ENCODE data around the gene GRB7. TPM values are rescaled to one million over a fixed set of nuclear protein-coding genes. Genes with fewer than 3 reads are reported as not detected.

Gene GRB7
- total RNA-seq, 2 experiments from 2014 or later, result 2.0 to 2.1 TPM

DNA sequence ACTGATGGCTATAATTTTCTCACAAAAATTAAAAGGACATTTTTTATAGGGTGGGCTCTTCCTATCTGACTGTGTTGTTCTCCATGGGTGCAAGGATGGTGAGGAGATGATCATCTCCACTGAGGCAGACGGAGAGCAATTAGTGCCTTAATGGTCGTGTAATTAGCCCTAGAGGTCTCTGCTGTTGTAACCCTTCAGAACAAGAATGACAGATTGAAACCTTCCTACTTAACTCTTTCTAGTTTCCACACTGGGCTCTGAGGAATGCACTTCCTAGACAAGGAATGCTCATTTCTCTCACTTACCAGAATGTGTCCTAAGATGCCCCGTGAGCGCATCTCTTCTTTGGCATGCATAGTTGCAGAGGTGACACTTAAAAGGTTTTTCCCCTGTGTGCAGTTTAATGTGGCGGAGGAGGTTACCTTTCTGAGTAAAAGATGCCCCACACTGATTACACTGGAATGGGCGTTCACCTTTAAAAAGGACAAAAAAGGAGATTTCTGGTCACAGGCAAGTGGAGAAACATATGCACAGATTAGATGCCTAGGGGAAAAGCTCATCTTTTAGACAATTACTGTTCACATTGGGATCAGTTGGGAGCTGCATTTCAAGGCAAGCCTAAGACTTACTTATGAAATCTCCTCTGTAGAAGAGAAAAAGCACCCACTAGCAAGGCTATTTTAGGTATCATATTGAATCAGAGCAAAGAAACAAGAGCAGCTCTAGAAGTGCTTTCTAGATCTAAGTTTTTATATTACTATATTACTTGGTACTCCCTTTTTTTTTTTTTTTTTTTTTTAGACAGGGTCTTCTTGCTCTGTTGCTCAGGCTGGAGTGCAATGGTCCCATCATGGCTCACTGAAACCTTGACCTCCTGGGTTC lies 53.6 kb downstream of the GRB7 start:
- Mint-ChIP-seq H3K9me3 (no peaks in the 10 kb centered on the region), H3K36me3 (ENCODE audit: low read depth) (peaks cover 37% of the 10 kb centered on the region), H3K27ac (peak overlapping the region; percentile 86), H3K4me3 (no peak overlapping the region), H3K27me3 (ENCODE audit: low read depth) (no peaks in the 10 kb centered on the region), H3K4me1 (ENCODE audit: low read depth) (peaks cover 57% of the 10 kb centered on the region)
- CTCF ChIA-PET, result interaction anchor here (0.6 to 2.5 kb wide), 9 partner anchors 9 to 283 kb away, joined by 3 to 9 read pairs (median 3); partner anchors contain the start of gene IKZF3
- DNase-seq, result peak; percentile 75
- intact Hi-C loops (cut with micrococcal nuclease), result loop anchor here (1.0 to 2.0 kb wide), 6 partner anchors 9 to 76 kb away; no protein-coding TSS in a partner anchor

DNA sequence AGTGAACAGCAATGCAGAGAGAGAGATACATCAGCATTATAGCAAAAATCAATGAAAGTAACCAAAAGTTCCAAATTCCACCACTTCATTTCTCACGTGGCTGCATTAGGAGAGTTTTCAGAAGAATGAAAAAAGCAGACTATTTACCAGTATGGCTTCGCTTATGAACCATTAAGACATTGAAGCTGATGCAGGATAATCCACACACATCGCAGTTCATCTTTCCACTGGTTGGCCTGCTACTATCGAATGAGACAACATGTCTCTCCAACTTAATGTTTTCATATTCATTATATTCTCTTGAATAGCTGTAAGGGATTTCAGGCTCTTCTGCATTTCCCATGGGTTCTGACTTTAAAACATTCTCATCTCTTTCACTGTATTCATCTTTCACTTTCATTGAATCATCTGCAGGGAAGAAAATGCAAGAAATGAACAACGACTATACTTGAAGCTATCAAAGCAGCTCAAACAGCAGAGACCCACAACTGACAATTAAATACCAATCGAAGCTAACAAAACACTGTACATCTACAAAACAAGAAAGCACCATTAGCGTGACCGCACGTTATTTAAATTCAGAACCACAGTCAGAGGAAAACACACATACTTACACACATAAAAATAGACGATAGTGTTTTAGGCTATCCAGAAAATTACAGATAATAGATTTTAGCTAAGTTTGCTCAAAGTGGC lies 54.9 kb downstream of the GRB7 start:
- Mint-ChIP-seq H3K36me3 (ENCODE audit: low read depth) (peaks cover 31% of the 10 kb centered on the region), H3K4me1 (ENCODE audit: low read depth) (peaks cover 55% of the 10 kb centered on the region), H3K27me3 (ENCODE audit: low read depth) (no peaks in the 10 kb centered on the region), H3K9me3 (no peaks in the 10 kb centered on the region), H3K4me3 (peak overlapping the region; percentile 41), H3K27ac (peak overlapping the region; percentile 72)
- no peak for DNase-seq
- intact Hi-C loops (cut with micrococcal nuclease), result loop anchor here (1.0 kb wide), 1 partner anchor 21 kb away; no protein-coding TSS in a partner anchor
- CTCF ChIA-PET, result interaction anchor here (0.6 to 2.5 kb wide), 10 partner anchors 10 to 171 kb away, joined by 3 to 9 read pairs (median 4); partner anchors contain the start of gene IKZF3

DNA sequence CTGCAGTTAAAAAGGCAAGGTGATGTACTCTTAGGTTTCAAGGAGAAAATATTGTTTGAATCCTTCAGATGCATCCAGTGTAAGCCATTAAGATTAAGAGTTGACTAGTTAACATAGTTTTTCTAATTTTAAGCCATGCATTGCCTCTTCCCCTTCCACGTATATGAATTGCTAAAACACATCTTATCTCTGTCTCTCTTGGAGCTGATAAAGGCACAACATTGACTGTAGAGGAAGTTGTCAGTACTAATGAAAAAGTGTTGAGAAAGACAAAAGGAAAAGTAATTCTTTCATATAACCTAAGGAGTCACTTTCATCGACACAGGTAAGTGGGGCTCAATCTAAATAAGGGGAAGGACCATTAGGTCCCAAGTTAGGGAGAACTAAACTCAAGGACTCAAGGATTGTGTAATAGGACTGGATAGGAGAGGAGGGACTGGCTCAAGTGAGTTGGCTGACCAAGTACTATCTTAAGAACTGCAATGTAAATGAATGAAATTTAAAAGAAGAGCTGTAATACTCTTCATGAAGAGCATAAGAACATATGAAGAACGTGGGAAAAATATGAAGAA lies 55.6 kb downstream of the GRB7 start:
- peak overlapping the region; percentile 33 for H3K27ac Mint-ChIP-seq
- intact Hi-C loops (cut with micrococcal nuclease), result loop anchor here (1.0 kb wide), 1 partner anchor 20 kb away; no protein-coding TSS in a partner anchor
- no peaks in the 10 kb centered on the region for H3K27me3 Mint-ChIP-seq (ENCODE audit: low read depth)
- H3K36me3 Mint-ChIP-seq (ENCODE audit: low read depth), result peaks cover 27% of the 10 kb centered on the region
- no peaks in the 10 kb centered on the region for H3K9me3 Mint-ChIP-seq
- no peak for DNase-seq
- peaks cover 61% of the 10 kb centered on the region for H3K4me1 Mint-ChIP-seq (ENCODE audit: low read depth)
- peak overlapping the region; percentile 2 for H3K4me3 Mint-ChIP-seq
- CTCF ChIA-PET, result interaction anchor here (0.5 to 2.5 kb wide), 9 partner anchors 11 to 172 kb away, joined by 3 to 9 read pairs (median 4); partner anchors contain the start of gene IKZF3

DNA sequence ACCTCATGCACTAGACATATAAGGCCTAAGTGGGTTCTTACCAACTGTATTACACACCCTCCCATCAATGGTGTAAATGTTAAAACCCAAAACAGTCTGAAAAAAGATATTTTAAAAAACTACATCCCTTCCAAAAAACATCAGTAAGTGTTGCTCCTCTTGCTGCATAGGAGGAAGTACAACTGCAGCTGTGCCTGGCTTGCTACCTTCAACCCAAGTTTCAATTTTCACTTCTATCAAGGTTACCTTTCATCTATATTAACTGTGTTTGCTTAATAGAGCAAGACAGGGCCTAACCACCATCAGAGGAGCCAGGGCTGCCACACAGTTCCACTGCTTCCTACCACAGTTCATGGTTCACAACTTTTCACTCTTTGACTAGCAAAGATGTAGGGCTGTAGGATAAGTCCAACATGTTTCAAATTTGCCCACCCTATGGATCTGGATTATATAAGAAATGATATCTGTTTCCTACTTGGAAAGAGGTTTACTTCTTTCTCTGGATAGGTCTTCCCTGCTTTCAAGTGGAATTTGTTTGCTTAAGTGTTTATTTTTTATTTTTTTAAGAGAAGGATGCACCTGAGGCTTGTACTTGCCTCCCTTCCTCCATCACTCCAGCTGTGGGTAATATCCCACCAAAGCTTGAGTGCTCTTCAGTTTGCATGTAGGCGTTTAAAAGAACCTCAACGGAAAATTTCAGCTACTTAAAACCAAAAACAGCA lies 56.7 kb downstream of the GRB7 start:
- H3K27me3 Mint-ChIP-seq (ENCODE audit: low read depth), result no peaks in the 10 kb centered on the region
- H3K36me3 Mint-ChIP-seq (ENCODE audit: low read depth), result peaks cover 26% of the 10 kb centered on the region
- peak; percentile 58 for DNase-seq
- CTCF ChIA-PET, result interaction anchor here (0.5 to 1.1 kb wide), 3 partner anchors 17 to 63 kb away, joined by 3 read pairs; no protein-coding TSS in a partner anchor
- H3K4me3 Mint-ChIP-seq, result no peak overlapping the region
- H3K27ac Mint-ChIP-seq, result peak overlapping the region; percentile 74
- H3K9me3 Mint-ChIP-seq, result no peaks in the 10 kb centered on the region
- intact Hi-C loops (cut with micrococcal nuclease), result no loop called here
- peaks cover 69% of the 10 kb centered on the region for H3K4me1 Mint-ChIP-seq (ENCODE audit: low read depth)

Small RNAs within 50 kb of the gene (microRNA-seq; reads per million reads assigned to microRNA genes)
- not detected for gene MIR4728 (ENCODE audit: borderline microRNAs expressed, borderline replicate concordance)

Other genes starting within 250 kb of the GRB7 start
- gene NEUROD2, start 130.0 kb upstream of the GRB7 start, total RNA-seq, result not detected
- gene PPP1R1B, start 111.0 kb upstream of the GRB7 start, total RNA-seq, result under 1 TPM in 1 of 2 experiments, not detected in 1; 0.14 TPM
- 10 to 100 TPM; 56.1 to 56.8 TPM for gene STARD3, start 100.8 kb upstream of the GRB7 start, total RNA-seq
- gene TCAP, start 72.6 kb upstream of the GRB7 start, total RNA-seq, result 1 to 10 TPM in 1 of 2 experiments, under 1 TPM in 1; 0.74 to 1.1 TPM
- gene PNMT, start 69.5 kb upstream of the GRB7 start, total RNA-seq, result not detected
- gene PGAP3, start 49.9 kb upstream of the GRB7 start, total RNA-seq, result 10 to 100 TPM; 11.8 to 11.9 TPM
- 1 to 10 TPM; 6.0 to 6.3 TPM for gene ERBB2, start 37.9 kb upstream of the GRB7 start, total RNA-seq
- gene MIEN1, start 7.4 kb upstream of the GRB7 start, total RNA-seq, result 10 to 100 TPM; 35.2 to 36.5 TPM
- gene IKZF3, start 126.4 kb downstream of the GRB7 start, total RNA-seq, result 10 to 100 TPM; 34.2 to 36.1 TPM
- gene ZPBP2, start 130.3 kb downstream of the GRB7 start, total RNA-seq, result not detected
- gene GSDMB, start 180.7 kb downstream of the GRB7 start, total RNA-seq, result 10 to 100 TPM; 22.2 to 25.5 TPM
- gene ORMDL3, start 189.7 kb downstream of the GRB7 start, total RNA-seq, result 10 to 100 TPM; 51.8 to 52.1 TPM
- gene LRRC3C, start 189.8 kb downstream of the GRB7 start, total RNA-seq, result not detected
- under 1 TPM in 1 of 2 experiments, not detected in 1; 0.17 TPM for gene GSDMA, start 225.1 kb downstream of the GRB7 start, total RNA-seq
- gene PSMD3, start 242.9 kb downstream of the GRB7 start, total RNA-seq, result 100 to 1,000 TPM; 122 to 125 TPM